A673 (cell line): ENCODE results near the gene TNFSF15.

ENCODE experiments used
- CTCF ChIP-seq: fragments of 300-800, 200-600 bp; sonication (generic); conservative IDR thresholded peaks from 2 replicates; pipeline ENCODE4 v1.5.1; 2017; ENCODE audit warnings: low read depth, mild to moderate bottlenecking, antibody characterized with exemption, low read length, moderate library complexity, mixed read lengths
- EZH2 ChIP-seq: fragments of 200-600 bp; sonication (generic); IDR thresholded peaks from 2 replicates; pipeline ENCODE4 v1.6.1; 2017; ENCODE audit warnings: borderline replicate concordance, low read depth, mild to moderate bottlenecking, mixed read lengths, antibody characterized with exemption, low read length; ENCODE audit not compliant: poor library complexity, severe bottlenecking

- TF ChIP-seq EZH2 (no peak), CTCF (no peak)
Measured at GRCh38 chr9:114754581-114754980, 51.3 kb downstream of the TNFSF15 start.
